Ascending aorta (tissue), 2 donors: ENCODE measurements around the gene PEX12. TPM values are rescaled to one million over a fixed set of nuclear protein-coding genes. Genes with fewer than 3 reads are reported as not detected.

Experiments
- DNase-seq, 2 donors: peaks; one replicate each; pipeline ENCODE4 v3.0.0-alpha.2; 2019; ENCODE audit warnings: low spot score in 2 of 2
- H3K27ac ChIP-seq, 2 donors: fragments of 200-600 bp; sonication (generic); one replicate each; pipeline ENCODE4 v1.5.1; 2016 to 2017; ENCODE audit warnings: mild to moderate bottlenecking in 1 of 2
- H3K27me3 ChIP-seq: fragments of 200-600 bp; sonication (generic); one replicate; pipeline ENCODE4 v1.5.1; 2017
- H3K36me3 ChIP-seq, 2 donors: fragments of 200-600 bp; sonication (generic); one replicate each; pipeline ENCODE4 v1.5.1; 2016
- H3K4me1 ChIP-seq, 2 donors: fragments of 200-600 bp; sonication (generic); one replicate each; pipeline ENCODE4 v1.5.1; 2016 to 2017; ENCODE audit warnings: mild to moderate bottlenecking in 1 of 2
- H3K4me3 ChIP-seq, 2 donors: fragments of 200-600 bp; sonication (generic); one replicate each; pipeline ENCODE4 v1.5.1; 2016 to 2017; ENCODE audit warnings: mild to moderate bottlenecking in 1 of 2
- H3K9me3 ChIP-seq, 2 donors: fragments of 200-600 bp; sonication (generic); one replicate each; pipeline ENCODE4 v1.5.1; 2016
- intact Hi-C: fragments of 100-400 bp; cut with DNase I; formaldehyde crosslinking; loops from one replicate; pipeline ENCODE4 v1.15.1; 2023
- total RNA-seq: library from RNA; depleted of rRNA; stranded (reverse); fragments of >200 nt; gene quantifications from one replicate; pipeline ENCODE4 v1.1.0, GENCODE V29; 2016
- TF ChIP-seq, protein P1 (sequence below), 3 experiments: fragments of 200-600 bp in 2 of 3; fragments of 450-650 bp in 1 of 3; sonication (generic) in 2 of 3; IDR thresholded peaks; one replicate each; pipeline ENCODE4 v1.5.1; 2016 to 2019; ENCODE audit warnings: antibody characterized with exemption in 3 of 3, mild to moderate bottlenecking in 1 of 3, moderate library complexity in 1 of 3

PEX12 gene
- total RNA-seq, 1 donor from 2014 or later: 5.6 TPM

DNA sequence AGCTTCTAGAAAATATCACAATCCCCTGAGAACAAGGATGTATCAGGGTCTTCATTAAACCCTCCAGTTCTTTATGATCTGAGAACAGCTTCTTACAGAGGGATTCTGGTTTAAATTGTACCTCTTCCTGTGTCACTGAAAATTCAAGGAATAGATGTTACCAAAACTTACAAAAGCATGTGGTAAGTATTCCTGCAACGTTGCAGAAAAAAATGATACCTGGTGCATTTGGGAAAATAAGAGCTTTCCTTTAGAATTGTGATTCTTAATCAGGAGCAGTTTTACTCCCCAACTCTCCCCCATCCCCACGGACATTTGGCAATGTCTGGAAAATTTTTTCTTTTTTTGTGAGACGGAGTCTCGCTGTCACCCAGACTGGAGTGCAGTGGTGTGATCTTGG is 25.1 kb downstream of the PEX12 start:
- Histone ChIP-seq H3K36me3 (no peaks in the 10 kb centered on the region), H3K4me3 (no peak overlapping the region), H3K27ac (no peak overlapping the region), H3K9me3 (no peaks in the 10 kb centered on the region), H3K4me1 (no peaks in the 10 kb centered on the region), H3K27me3 (no peaks in the 10 kb centered on the region)
- TF ChIP-seq, protein P1, sequence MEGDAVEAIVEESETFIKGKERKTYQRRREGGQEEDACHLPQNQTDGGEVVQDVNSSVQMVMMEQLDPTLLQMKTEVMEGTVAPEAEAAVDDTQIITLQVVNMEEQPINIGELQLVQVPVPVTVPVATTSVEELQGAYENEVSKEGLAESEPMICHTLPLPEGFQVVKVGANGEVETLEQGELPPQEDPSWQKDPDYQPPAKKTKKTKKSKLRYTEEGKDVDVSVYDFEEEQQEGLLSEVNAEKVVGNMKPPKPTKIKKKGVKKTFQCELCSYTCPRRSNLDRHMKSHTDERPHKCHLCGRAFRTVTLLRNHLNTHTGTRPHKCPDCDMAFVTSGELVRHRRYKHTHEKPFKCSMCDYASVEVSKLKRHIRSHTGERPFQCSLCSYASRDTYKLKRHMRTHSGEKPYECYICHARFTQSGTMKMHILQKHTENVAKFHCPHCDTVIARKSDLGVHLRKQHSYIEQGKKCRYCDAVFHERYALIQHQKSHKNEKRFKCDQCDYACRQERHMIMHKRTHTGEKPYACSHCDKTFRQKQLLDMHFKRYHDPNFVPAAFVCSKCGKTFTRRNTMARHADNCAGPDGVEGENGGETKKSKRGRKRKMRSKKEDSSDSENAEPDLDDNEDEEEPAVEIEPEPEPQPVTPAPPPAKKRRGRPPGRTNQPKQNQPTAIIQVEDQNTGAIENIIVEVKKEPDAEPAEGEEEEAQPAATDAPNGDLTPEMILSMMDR (IDR thresholded peaks at IDR 0.05): no peak
- DNase-seq: no peak
- intact Hi-C loops: no loop called here

DNA sequence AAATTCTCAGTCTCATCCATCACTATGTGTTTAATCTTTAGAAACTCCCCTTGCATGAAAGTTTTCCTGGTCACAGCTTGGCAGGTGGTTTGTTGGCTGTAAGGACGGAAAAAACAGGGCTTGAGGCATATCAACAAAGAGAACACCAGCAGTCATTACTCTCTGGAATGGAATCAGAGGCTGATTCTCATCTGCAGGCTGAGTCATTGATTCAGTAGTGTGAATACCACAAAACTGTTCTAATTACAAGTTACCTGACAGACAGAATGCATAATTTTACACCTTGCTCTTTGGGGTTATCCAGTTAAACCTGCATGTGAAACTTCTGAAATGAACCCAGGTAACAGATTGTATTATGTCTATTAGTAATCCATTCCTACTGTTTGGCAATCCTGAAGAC is 29.4 kb downstream of the PEX12 start:
- DNase-seq: no peak
- H3K27me3 ChIP-seq: no peaks in the 10 kb centered on the region
- no peak overlapping the region for H3K27ac ChIP-seq
- no peaks in the 10 kb centered on the region for H3K9me3 ChIP-seq
- TF ChIP-seq, protein P1 (IDR thresholded peaks at IDR 0.05): no peak
- H3K4me1 ChIP-seq: no peaks in the 10 kb centered on the region
- H3K36me3 ChIP-seq: no peaks in the 10 kb centered on the region
- intact Hi-C loops: no loop called here
- H3K4me3 ChIP-seq: no peak overlapping the region

DNA sequence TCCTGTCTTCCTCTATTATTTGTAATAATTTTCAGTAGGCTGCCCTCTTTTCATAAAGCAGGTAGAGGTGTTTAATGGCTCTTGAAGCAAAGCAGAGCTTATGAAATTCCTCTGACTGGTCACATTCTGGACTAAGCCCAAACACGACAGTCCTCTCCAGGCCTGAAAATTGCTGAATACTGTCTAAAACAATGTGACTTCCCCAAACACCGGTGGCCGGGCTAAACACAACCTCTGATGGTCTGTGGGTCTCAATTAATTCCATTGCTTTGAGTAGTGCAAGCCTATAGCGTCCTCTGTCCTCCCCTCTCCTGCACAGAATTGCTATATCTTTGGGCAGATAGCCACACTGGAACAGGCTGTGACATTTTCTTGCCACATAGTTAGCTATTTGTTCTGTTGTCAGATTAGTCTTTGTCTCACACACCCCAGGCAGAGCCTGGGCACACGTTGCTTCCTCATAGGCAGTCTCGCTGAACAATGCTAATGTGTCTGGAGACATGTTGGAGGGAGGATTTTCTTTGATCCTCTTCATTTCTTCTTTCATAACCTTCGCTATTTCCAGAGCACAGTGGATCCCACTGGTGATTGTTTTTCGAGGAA is 30.1 kb downstream of the PEX12 start:
- no peaks in the 10 kb centered on the region for H3K9me3 ChIP-seq
- no peak overlapping the region for H3K27ac ChIP-seq
- TF ChIP-seq, protein P1 (IDR thresholded peaks at IDR 0.05): no peak
- DNase-seq: no peak
- H3K4me3 ChIP-seq: no peak overlapping the region
- intact Hi-C loops: no loop called here
- no peaks in the 10 kb centered on the region for H3K27me3 ChIP-seq
- no peaks in the 10 kb centered on the region for H3K4me1 ChIP-seq
- no peaks in the 10 kb centered on the region for H3K36me3 ChIP-seq

DNA sequence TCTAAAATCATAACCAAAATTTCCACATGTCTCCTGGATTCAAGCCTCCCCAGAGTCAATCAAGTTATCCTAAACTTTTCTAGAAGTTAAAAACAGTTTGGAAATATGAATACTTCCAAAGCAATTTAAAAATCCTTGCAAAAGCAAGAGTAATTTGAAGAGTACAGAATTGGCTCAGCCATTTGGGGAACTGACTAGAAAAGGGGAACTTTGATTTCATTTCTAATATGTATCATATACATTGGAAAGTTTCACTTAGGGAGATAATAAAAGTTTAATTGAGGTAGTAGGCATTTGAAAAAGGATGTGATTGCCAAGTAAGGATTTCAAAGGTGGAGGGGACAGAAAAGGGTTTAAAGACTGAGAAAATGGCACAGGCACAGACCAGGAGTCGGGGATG is 31.9 kb downstream of the PEX12 start:
- Histone ChIP-seq H3K27ac (no peak overlapping the region), H3K9me3 (no peaks in the 10 kb centered on the region), H3K36me3 (no peaks in the 10 kb centered on the region), H3K27me3 (no peaks in the 10 kb centered on the region), H3K4me1 (no peaks in the 10 kb centered on the region), H3K4me3 (no peak overlapping the region)
- no peak for DNase-seq
- TF ChIP-seq, protein P1 (IDR thresholded peaks at IDR 0.05): no peak
- intact Hi-C loops: no loop called here

DNA sequence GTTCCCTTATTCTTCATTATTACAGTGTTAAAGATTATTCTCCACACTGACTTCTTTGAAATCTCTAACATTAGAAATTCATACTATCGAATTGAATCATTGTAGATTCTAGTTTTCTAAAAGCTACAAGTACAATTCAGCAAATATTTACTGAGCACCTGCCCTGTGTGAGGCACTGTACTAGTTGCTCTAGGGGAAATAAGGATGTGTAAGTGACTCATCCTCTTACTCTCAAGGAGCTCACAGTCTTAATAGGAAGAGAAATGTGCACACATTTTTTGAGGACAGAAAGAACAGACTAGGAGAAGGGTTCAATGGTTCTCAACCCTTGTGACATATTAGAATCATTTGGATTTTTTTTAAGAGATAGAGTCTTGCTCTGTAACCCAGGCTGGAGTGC is 33.2 kb downstream of the PEX12 start:
- H3K9me3 ChIP-seq: no peaks in the 10 kb centered on the region
- no peak for DNase-seq
- intact Hi-C loops: no loop called here
- H3K27ac ChIP-seq: no peak overlapping the region
- no peak overlapping the region for H3K4me3 ChIP-seq
- no peaks in the 10 kb centered on the region for H3K4me1 ChIP-seq
- TF ChIP-seq, protein P1 (IDR thresholded peaks at IDR 0.05): no peak
- no peaks in the 10 kb centered on the region for H3K27me3 ChIP-seq
- no peaks in the 10 kb centered on the region for H3K36me3 ChIP-seq

DNA sequence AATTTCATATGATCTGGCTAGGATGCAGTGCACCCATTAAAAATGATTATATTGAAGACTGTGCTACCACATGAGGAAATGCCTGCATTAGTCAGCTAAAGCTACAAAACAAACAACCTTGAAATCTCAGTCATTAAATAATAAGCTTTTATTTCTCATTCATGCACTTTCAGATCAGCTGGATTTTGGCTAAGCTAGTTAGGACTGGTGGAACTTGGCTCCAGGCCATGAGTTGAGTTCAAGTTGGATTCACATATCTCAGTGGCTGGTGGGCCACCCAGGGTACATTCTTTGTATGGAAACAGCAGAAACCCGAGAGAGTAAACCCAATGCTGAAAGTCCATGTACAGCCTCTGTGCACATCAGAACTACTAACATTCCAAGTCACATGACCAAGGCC is 34.5 kb downstream of the PEX12 start:
- Histone ChIP-seq H3K4me3 (no peak overlapping the region), H3K27ac (no peak overlapping the region), H3K27me3 (no peaks in the 10 kb centered on the region), H3K4me1 (peaks cover 0 to 2% of the 10 kb centered on the region in 2 donors), H3K9me3 (no peaks in the 10 kb centered on the region), H3K36me3 (no peaks in the 10 kb centered on the region)
- intact Hi-C loops: no loop called here
- TF ChIP-seq, protein P1 (IDR thresholded peaks at IDR 0.05): no peak
- no peak for DNase-seq
